Prostate gland (tissue), 2 donors: Measurements from ENCODE around the gene TMEM140.

Source experiments
- POLR2A ChIP-seq: fragments of 450-650 bp; IDR thresholded peaks from one replicate; pipeline ENCODE4 v1.6.1; 2016; ENCODE audit warnings: antibody characterized with exemption, mild to moderate bottlenecking
- TF ChIP-seq, protein P1 (sequence below), 4 experiments: fragments of 200-600 bp in 2 of 4; fragments of 450-650 bp in 2 of 4; sonication (generic) in 2 of 4; IDR thresholded peaks; 1 replicate in 3 of 4; 2 replicates in 1 of 4; pipeline ENCODE4 v1.5.1; 2016 to 2019; ENCODE audit warnings: antibody characterized with exemption in 4 of 4, mild to moderate bottlenecking in 2 of 4, moderate library complexity in 2 of 4

GRCh38 chr7:135168001-135168400 lies 20.1 kb downstream of the TMEM140 start:
- TF ChIP-seq, protein P1, sequence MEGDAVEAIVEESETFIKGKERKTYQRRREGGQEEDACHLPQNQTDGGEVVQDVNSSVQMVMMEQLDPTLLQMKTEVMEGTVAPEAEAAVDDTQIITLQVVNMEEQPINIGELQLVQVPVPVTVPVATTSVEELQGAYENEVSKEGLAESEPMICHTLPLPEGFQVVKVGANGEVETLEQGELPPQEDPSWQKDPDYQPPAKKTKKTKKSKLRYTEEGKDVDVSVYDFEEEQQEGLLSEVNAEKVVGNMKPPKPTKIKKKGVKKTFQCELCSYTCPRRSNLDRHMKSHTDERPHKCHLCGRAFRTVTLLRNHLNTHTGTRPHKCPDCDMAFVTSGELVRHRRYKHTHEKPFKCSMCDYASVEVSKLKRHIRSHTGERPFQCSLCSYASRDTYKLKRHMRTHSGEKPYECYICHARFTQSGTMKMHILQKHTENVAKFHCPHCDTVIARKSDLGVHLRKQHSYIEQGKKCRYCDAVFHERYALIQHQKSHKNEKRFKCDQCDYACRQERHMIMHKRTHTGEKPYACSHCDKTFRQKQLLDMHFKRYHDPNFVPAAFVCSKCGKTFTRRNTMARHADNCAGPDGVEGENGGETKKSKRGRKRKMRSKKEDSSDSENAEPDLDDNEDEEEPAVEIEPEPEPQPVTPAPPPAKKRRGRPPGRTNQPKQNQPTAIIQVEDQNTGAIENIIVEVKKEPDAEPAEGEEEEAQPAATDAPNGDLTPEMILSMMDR (IDR thresholded peaks at IDR 0.05): no peak
- TF ChIP-seq POLR2A: no peak
